ENCODE measurements around the gene HS1BP3. TPM values are rescaled to one million over a fixed set of nuclear protein-coding genes. Genes with fewer than 3 reads are reported as not detected.

The HS1BP3 gene
- total and polyA plus RNA-seq, 2 of the 13 experiments (the other 11 are each of a cell fraction or from before 2014, with no cell fraction given): 15.2 to 22.0 TPM

DNA sequence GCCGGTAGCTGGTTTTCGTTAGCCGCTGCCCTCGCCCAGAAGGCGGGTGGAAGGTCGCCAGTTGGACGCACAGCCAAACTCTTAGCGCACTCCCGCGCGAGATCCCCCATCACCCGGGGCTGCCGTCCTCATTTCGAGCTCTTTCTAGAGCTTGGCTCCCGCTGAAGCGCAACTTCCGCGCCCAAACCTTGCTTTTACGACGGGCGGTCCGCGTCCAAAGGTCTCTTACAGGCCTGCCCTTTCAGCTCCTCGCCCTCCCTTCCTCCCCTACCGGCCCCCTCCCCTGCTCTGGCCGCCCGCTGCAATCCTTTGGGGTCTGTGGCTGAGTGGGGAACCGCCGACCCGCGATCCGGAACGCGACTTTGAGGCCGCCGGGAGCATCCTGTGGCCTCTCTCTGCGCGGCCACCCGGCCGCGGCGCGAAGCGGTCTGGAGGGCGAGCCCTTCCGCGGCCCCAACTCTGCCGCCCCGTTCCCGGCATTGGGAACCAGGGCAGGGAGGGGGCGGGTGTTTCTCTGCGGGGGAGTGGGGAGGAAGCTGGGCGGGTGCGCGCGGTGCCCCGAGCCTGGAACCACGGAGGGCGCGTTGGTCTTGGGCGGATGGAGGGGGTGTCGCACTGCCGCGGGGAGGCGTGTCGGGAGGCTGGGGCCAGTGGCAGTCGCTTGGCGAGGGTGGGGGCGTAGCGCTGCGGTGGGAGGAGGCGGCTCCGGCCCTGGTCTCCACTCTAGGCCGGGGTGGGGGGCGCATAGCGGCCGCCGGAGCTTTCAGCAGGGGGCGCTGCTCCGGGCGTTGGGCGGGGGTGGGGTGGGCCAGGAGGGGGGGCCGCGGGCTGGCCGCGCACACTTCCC, 15.6 kb upstream of the HS1BP3 start, which contains the start of gene GDF7 (continued):
- TF ChIP-seq ZBTB40 (IDR thresholded peaks at IDR 0.05) (no peak), ZBTB40 (CRISPR knock-in tag; IDR thresholded peaks at IDR 0.05) (no peak; the same call in none of the 2 replicates), ZNF235 (CRISPR knock-in tag; IDR thresholded peaks at IDR 0.05; ENCODE audit: borderline replicate concordance) (peak; percentile 34; the same call in 1 of the 2 replicates), ZNF30 (CRISPR knock-in tag; IDR thresholded peaks at IDR 0.05) (no peak), MYC (CRISPR knock-in tag; IDR thresholded peaks at IDR 0.05; ENCODE audit: borderline replicate concordance) (peak; percentile 44; the same call in 1 of the 2 replicates), SIN3A (IDR thresholded peaks at IDR 0.05; ENCODE audit: borderline replicate concordance, low read depth, low read length) (0 out of 2 replicates have a peak, but pooled peaks have one; percentile 35), ZSCAN29 (CRISPR knock-in tag; conservative IDR thresholded peaks at IDR 0.05) (0 out of 2 replicates have a peak, but pooled peaks have one; percentile 51), TCF7 (IDR thresholded peaks at IDR 0.05; ENCODE audit: low read depth) (no peak), KLF16 (CRISPR knock-in tag; IDR thresholded peaks at IDR 0.05) (peak in 1 of 2 experiments; percentile 17; a peak in 1 of 4 replicates), NONO (IDR thresholded peaks at IDR 0.05) (no peak), NONO (CRISPR knock-in tag; conservative IDR thresholded peaks at IDR 0.05) (peak; percentile 70), MTA3 (CRISPR knock-in tag; IDR thresholded peaks at IDR 0.05) (no peak), CSRNP2 (CRISPR knock-in tag; conservative IDR thresholded peaks at IDR 0.05; ENCODE audit: low read depth) (no peak), BCL6 (CRISPR knock-in tag; IDR thresholded peaks at IDR 0.05) (peak; percentile 14; the same call in 1 of the 2 replicates), ZNF333 (CRISPR knock-in tag; IDR thresholded peaks at IDR 0.05; ENCODE audit: borderline replicate concordance) (peak; percentile 90; the same call in 1 of the 2 replicates)
- TF ChIP-seq, protein P1, sequence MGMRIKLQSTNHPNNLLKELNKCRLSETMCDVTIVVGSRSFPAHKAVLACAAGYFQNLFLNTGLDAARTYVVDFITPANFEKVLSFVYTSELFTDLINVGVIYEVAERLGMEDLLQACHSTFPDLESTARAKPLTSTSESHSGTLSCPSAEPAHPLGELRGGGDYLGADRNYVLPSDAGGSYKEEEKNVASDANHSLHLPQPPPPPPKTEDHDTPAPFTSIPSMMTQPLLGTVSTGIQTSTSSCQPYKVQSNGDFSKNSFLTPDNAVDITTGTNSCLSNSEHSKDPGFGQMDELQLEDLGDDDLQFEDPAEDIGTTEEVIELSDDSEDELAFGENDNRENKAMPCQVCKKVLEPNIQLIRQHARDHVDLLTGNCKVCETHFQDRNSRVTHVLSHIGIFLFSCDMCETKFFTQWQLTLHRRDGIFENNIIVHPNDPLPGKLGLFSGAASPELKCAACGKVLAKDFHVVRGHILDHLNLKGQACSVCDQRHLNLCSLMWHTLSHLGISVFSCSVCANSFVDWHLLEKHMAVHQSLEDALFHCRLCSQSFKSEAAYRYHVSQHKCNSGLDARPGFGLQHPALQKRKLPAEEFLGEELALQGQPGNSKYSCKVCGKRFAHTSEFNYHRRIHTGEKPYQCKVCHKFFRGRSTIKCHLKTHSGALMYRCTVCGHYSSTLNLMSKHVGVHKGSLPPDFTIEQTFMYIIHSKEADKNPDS (CRISPR knock-in tag; IDR thresholded peaks at IDR 0.05): peak; percentile 59; the same call in 1 of the 2 replicates

Data from HepG2 (cell line).